Measurements from ENCODE around the gene PPM1L.

PPM1L gene

DNA sequence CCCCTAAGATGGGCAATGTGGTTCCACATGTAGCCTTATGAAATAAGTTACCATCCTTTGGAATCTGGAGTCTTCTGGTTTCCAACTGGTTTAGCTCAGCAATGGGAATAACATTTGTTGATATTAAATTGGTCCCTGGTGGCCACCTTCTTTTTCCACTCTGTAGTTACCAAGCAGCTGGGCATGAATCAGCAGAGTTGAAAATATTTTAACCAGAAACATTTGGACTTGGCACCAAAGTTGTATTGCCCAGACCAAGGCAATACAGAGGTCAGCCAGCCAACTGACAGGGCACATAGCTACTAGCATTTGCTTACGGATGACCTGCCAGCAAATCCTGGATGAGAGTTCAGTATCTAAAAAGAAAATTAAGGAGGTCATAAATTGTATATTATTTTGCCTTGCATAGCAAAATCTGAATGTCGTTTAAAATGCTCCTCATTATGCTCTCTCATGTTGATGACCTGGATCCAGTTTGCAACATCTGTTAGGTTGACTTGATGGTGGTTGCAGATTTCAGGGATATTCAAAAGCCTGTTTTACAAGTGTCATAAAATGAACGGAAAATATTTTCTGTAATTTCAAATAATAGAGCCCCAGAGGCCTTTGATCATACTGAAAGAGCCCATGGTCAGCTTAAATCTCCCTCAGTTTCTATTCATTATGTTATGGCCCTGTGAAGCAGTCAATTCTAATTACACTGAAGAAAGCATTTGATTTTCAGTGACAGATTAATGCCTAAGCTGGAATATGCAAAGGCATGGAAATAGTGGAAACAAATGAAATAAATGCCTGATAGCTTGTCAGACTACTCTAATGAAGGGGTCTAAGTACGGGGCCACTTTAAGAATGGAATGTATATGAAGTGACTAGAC, 54.6 kb downstream of the PPM1L start:
- no peak for DNase-seq

DNA sequence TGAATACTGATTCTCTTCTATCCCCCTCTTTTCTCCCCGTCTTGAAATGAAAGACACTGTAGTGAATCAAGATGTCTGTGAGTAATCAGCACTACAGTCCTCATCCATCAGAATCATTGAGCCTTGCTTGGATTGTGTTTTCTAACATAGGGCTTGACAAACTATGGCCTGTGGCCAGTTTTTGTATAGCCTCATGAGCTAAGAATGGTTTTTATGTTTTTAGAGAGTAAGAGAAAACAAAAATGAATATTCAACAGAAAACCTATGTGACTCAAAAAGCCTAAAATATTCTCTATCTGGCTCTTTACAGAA, 55.2 kb downstream of the PPM1L start:
- no peak for DNase-seq

DNA sequence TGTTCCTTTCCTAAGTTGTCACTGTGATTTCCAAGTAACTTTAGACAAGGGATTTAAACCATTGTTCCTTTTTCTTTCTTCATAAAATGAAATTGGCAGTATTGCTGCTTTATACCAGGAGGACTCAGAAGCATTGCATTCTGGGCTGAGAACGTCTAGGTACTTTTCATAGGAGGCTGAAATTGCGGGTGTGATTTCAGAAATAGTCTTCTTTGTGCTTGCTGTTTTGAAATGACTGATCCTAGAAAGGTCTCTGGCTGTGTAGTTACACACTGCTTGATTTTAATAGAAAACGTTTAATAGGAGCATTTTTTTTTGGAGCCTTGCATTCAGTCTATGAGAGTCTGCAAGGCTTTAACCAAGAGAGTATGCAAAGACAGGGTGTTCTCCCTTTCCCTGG, 56.3 kb downstream of the PPM1L start:
- no peak for DNase-seq

DNA sequence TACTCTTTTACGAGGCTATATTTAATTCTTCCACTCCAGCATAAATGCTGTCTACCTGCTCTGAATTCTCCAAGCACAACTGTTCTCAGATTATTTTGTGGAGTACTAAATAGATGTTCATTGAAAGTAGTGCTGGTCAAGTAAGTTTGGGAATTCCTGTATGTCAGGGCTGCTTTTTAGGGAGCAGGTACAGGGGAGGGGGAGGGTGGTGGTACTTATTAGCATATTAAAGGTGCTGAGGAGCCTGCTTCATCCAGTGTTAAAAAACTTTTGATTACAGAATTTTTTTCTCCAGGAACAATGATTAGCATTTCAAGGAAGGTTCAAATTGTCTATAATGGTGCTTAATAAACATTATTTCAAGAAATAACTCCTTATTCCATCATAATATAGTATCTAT, 59.2 kb downstream of the PPM1L start:
- no peak for DNase-seq

DNA sequence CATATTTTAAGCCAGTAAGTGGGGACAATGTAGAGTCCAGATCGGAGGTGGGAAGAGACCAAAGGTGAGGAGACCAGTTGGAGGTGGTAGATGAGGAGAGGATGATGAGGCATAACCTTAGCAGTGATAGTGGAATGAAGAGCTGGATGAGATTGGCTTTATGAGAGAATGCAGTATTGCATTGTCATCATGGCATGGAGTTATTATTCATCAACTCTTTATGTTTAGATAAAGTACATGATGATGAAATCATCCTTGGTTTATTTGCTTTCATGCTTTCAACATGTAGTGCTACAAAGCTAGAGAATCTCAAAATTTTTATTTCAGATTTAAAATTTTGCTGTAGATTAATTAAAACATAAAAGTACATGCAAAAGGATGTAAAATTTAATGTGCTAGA, 64.0 kb downstream of the PPM1L start:
- DNase-seq, result no peak

DNA sequence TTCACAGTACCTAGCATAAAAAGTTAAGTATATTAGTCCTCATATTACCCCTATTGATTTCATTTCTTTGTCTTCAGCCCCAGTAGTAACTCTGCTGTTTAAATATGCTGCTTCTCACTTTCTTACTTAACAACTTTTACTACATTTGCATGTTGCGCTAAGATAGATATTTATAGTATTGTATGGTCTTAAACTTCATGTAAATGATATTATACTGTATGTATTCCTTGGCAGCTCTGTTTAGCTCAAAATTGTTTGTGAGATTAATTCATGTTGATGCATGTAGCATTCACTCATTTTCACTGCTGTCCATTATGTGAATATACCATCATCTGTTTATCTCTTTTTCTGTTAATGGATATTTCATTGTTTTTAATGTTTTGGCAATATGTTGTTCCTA, 64.4 kb downstream of the PPM1L start:
- no peak for DNase-seq

DNA sequence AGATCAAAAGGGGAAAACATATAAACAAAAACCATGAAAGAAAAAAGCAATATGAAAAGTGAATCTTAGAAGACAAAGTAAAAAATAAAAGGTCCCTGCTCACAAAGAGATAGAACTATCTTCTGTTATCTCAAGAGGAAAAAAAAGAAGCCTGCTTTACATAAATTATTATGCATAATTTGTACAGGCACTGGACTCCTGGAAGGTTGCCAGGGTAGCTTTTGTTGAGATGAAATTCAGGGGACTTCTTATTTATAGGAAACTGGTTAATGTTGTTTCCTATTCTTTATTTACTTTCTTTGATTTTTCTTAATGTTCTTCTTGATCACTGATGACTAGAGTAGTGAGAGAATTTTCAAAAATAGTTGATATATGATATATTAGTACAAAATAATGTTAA, 66.9 kb downstream of the PPM1L start:
- DNase-seq, result no peak

DNA sequence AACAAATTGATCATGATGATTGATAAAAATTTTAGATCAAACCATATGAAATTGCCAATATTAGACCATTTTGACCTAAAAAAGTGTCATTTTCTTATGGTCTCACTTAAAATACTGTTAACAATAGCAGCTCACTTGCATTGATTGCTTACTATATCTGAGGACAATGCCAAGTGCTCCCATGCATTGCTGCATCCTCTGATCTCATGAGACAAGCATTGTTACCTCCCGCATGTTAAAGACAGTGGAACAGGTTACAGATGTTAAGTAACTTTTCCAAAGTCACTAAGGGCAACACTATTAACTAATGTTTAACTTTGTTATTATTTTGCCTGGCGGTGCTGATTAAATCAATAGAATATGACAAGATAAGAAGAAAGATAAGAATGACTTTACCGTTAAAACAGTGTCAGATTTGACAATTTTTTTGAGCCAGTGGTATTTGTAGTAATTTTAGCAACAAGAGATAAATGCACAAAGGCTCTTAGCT, 69.3 kb downstream of the PPM1L start:
- no peak for DNase-seq

DNA sequence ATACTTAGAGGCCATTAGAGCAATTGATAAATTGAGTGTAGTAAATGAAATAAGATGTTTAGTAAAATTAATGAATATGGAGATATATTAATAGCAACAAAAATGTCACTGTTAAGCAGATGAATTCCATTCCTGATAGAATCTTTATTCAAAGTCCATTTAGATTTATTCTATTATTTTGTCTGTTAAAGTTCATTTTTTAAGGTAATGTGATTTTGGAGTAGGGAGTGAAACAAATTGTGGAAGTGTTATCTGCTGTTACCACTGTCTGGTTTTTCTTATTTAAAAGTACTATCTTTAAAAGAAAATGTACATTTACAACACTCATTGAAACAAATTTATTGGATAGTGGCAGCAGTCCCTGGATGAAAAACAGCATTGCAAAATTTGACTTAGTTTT, 70.4 kb downstream of the PPM1L start:
- DNase-seq, result no peak

DNA sequence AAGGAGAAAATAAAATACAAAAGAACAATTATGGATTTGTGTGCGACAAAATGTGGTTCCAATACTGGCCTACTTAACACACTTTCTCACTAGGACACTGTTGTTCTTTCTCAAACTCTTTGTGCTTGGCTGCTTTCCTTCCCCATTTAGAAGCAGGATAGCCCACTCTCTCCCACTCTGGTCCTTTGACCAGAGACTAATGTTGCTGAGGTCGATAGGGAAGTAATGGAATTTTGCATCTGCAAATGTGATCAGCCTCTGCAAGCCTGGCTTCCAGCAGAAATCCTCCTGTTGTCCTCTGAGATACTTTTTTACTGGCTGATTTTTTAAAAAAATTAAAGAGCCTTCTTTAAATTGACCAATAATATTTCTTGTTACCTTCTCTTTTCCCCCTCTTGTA, 71.0 kb downstream of the PPM1L start:
- no peak for DNase-seq

DNA sequence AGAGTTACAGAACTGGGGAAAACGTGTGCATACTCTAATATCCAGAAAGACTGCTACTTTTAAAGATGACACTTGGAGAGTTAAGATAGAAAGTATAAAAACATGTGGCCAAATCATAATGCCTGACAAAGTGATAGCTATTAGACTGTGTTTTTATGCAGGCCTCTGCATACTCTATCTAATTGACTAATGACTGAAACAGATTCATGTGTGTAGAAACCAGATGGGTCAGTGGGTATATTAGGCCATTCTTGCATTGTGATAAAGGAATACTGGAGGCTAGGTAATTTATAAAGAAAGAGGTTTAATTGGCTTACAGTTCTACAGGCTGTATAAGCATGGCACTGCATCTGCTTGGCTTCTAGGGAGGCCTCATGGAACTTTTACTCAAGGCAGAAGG, 71.5 kb downstream of the PPM1L start:
- DNase-seq, result no peak

DNA sequence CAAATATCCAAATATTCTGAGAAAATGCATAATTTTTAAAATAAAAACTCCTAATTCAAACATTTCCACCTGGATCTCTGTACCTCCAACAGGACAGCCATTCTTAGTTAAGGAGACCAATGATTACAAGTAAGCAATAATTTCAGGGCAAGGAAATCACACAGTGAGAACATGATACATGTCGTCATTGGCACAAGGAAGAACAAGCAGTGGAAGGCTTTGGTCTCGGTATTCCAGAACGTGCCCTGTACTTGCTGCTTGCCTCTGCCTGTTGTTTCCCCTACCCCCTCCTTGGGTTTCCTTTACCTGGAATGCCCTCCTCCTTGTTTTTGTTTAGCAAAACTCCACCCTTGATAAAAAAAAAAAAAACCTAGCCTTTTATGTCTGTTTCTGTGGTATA, 72.8 kb downstream of the PPM1L start:
- no peak for DNase-seq

DNA sequence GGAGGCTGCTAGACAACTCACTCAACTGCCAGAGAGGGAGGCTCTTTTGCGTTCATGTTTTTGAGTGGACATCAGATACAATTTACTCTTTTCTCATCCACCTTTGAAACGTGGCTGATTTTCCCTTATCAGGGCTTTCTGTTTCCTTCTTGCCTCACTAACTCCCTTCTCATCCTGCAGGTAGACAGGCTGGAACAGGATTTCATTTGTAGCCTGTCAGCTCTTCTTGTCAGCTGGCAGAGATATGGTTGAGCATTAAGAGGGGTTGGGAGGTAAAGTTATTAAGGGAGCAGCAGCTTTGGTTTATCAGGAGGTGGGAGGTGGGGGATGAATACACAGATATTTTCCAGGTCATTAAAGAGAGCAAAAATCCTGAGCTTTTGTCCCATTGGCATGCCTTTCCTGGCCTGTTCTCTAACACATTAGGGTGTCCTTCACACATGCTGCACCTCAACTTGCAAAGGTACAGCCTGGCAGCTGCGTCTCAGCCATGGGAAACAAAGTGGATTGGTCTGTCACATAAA, 73.5 kb downstream of the PPM1L start:
- DNase-seq, result no peak

DNA sequence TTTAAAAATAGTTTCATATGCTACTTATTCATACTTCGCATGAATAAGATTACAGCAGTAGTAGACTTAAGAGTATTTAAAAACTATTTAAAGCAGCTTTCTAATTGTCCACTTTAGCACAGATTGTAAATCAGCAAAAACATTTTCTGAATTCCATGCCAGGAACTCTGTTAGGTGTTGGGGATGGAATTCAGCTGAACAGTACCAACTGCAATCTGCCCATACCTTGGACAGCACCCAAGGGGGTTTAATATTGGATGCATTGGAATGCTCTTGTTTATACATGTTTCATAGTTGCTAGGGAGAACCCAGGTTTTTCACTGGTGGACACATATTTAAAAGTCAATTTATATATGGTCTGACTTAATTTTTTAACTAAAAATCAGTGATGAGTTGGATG, 74.8 kb downstream of the PPM1L start:
- no peak for DNase-seq

DNA sequence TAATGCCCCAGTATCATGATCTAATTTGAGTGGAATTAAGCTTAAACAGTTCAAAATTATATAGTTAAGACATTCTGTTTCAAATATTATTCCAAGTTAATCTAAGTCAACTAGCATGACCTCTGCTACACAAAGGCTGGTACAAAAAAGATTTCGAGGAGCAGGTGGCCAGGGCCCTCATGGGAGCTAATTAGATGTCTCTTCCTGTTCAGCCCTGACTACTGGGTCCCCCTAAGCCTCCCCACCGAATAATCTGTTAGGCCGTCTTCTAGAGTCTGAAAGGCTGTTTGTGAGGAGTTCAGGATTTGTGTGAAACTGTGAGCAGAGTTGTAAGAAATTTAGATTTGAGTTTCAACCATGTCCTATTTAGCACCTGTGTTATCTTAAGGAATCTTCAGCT, 75.4 kb downstream of the PPM1L start:
- no peak for DNase-seq

DNA sequence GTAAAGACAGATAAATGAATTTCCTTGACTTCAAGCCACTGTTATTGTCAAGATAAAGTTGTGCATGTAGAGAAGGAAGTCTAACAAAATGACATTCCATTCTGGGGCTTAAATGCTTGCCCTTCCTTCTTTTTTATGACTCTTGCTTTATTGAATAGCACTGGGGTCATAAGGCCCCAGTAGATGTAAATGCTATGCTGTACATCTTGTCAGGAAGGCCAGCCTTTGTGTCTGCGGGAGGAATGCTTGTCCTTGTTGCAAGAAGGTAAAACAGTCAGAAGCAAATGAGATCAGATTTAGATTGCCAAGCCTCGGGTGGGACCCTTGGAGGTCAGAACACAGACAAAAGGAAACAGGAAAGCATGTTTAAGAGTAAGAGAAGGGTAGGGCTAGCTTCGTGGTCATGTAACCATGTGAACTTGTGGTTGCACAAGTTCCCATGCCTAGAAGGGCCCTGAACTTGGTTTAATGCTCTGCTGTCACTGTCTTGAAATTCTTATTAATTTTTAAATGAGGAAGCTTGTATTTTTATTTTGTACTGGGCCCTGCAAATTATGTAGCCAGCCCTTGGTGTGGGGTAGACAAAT, 81.5 kb downstream of the PPM1L start:
- no peak for DNase-seq

DNA sequence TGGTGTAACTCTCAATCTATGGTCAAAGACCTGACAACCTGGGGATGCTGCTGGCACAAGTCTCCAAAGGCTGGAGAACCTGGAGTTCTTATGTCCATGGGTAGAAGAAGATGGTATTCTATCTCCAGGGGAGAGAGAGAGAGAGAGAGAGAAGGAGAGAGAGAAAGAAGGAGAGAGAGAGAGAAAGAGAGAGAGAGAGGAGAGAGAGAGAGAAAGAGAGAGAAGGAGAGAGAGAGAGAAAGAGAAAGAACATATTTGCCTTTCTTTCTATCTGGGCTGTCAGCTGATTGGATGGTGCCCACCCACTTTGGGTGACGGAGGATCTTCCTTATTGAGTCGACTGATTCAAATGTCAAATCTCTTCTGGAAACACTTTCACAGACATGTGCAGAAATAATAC, 84.6 kb downstream of the PPM1L start:
- no peak for DNase-seq

DNA sequence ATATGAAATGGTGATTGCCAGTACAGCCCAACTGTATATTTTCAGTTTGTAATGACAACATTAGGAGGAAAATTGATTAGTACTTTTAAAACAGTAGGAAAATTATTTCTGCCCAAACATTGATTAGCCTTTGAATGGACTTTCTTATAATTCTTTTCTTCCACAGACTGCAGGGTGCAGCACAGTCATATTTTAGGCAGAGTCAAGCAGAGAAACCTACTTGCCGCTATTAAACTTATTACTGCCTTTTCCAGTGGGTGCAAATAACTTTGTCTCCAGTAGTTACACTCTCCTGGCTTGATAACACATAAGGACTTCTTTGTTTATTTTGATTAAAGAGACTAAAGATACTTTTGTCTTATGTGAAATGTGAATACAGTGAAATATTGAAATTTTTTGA, 85.4 kb downstream of the PPM1L start:
- no peak for DNase-seq

DNA sequence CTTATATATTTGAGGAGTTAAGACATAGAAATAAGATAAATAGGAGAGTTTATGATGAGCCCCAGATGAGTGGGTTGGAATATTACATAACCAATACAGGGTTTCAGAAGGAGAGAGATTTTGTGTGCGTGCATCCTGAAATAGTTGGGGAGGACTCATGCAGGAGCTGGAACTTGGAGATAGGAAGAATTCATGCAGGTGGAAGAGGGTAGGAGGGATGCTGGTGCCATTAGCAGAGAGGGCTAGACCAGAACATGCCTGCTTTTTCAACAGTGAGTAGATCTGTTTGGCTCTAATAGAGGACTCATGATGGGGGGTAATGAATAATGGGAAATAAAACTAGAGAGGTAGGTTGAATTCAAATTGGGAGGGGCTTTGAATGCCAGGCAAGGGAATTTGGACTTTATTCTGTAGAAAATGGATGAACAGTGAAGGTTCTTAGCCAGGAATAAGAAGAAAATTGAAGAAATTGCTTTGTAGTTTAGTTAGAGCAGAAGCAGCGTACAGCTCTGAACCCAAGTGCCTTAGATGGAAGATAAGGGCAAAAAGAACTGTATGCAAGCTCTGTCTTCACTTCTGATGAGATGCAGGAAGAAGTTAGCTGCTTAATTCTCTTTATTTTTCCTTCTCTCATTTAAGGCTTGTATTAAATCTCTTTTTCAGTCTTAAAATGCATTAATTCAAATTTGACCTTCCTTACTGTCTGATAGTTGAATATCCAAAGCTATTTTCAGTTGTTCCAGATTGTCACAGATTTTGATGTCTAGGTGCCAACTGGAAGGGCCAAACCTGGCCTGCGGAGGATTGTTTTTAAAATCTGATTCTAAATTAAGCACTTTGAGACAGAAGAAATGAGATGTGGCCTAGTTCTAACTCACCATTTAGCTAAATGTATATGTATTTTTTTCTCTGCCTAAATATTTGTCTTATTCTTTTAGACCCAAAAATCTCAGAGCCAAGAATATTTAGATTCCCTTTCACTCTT, 86.3 kb downstream of the PPM1L start:
- no peak for DNase-seq

DNA sequence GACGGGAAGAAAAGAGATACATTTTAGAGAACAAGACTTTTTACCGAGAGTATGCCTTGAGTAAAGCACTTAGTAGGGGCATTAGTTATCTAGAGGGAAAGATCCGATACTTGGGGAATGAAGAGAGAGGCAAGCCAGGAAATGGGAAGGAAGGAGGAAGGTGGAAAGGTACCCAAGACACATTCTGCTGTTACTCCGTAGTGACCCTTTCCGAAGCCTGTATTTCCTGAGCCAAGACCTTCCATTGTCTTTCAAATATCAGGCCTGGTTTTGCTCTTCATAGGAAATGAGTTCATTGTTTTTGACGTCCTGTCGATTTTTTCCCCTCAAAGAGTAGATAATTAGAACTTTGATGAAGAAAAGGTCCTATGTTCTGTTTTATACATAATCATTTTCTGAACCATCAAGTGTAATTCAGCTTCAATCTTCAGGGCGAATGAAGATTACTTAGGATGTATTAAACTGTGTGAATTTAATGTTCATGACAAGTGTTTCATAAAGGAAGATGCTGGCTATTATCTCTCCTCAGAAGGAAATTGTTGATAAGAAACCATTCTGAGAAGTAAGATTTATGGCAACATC, 95.7 kb downstream of the PPM1L start:
- DNase-seq, result no peak

DNA sequence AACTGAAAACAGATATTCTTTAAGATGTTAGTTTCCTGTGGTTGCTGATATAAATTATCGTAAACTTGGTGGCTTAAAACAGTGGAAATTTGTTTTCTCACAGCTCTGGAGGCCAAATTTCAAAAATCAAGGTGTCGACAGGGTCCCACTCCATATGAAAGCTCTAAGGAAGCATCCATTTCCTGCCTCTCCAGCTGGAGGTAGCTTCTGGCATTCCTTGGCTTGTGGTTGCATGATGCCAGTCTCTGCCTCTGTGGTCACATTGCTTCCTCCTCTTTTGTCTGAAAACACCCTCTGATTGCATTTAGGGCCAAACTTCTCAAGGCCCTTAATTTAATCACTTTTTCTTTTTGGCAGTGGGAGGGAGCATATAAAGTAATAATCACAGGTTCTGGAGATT, 96.8 kb downstream of the PPM1L start:
- no peak for DNase-seq

DNA sequence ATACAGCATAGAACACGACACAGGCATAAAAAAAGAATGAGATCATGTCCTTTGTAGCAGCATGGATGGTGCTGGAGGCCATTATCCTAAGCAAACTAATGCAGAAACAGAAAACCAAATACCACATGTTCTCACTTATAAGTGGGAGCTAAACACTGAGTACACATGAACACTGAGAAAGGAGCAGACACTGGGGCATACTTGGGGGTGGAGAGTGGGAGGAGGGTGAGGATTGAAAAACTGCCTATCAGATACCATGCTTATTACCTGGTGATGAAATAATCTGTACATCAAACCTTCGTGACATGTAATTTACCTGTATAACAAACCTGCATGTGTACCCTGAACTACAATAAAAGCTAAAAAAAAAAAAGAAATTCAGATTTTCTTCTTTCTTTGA, 100.4 kb downstream of the PPM1L start:
- DNase-seq, result no peak

Data from stimulated activated CD4-positive, alpha-beta T cell treated with anti-CD3 and anti-CD28 coated beads, Interleukin-2, amount 100 ng/mL, for 48 hours (primary cell).